H1 (cell line): Measurements from ENCODE around the gene MUS81.

Source experiments
- CBX5 ChIP-seq: fragments of 300-800, 300-1000 bp; sonication (generic); IDR thresholded peaks from 2 replicates; pipeline ENCODE4 v1.7.1; 2016; ENCODE audit warnings: antibody characterized with exemption, low read length, low read depth
- CEBPB ChIP-seq: IDR thresholded peaks from 2 replicates; pipeline ENCODE4 v1.6.1; 2012; ENCODE audit warnings: low read depth, low read length
- CREB1 ChIP-seq: IDR thresholded peaks from 2 replicates; pipeline ENCODE4 v1.6.1; 2012; ENCODE audit warnings: inconsistent platforms
- CTCF ChIP-seq, 3 experiments: IDR thresholded peaks; 1 replicate in 2 of 3; 2 replicates in 1 of 3; pipeline versions ENCODE4 v1.5.1 to v1.6.1; 2011; ENCODE audit warnings: low read length in 3 of 3, mild to moderate bottlenecking in 3 of 3, inconsistent platforms in 2 of 3, low read depth in 1 of 3, moderate library complexity in 1 of 3; ENCODE audit not compliant: insufficient read depth in 1 of 3; ENCODE audit errors: control extremely low read depth in 1 of 3
- EP300 ChIP-seq, 2 experiments: IDR thresholded peaks; 1 replicate in 1 of 2; 2 replicates in 1 of 2; pipeline ENCODE4 v1.6.1; 2011 to 2012; ENCODE audit warnings: low read depth in 2 of 2, low read length in 2 of 2, mild to moderate bottlenecking in 2 of 2, borderline replicate concordance in 1 of 2, inconsistent platforms in 1 of 2, moderate library complexity in 1 of 2
- EZH2 ChIP-seq: fragments of 200-600 bp; sonication (generic); IDR thresholded peaks from 2 replicates; pipeline ENCODE4 v1.7.1; 2012; ENCODE audit warnings: low read depth, mild to moderate bottlenecking, moderate library complexity, low read length, inconsistent platforms; ENCODE audit not compliant: severe bottlenecking
- HDAC6 ChIP-seq: IDR thresholded peaks from one replicate; pipeline ENCODE4 v1.7.1; 2012; ENCODE audit warnings: low read depth, mild to moderate bottlenecking, inconsistent platforms, low read length, moderate library complexity
- JUN ChIP-seq: IDR thresholded peaks from 2 replicates; pipeline ENCODE4 v1.6.1; 2011; ENCODE audit warnings: low read depth, mild to moderate bottlenecking, improper control_type of control experiment, low read length
- POLR2A ChIP-seq, 2 experiments: IDR thresholded peaks; 1 replicate in 1 of 2; 2 replicates in 1 of 2; pipeline ENCODE4 v1.6.1; 2011; ENCODE audit warnings: low read depth in 2 of 2, low read length in 2 of 2, mild to moderate bottlenecking in 2 of 2; ENCODE audit errors: control extremely low read depth in 1 of 2
- POLR2AphosphoS5 ChIP-seq: IDR thresholded peaks from 2 replicates; pipeline ENCODE4 v1.6.1; 2011; ENCODE audit warnings: low read depth, low read length
- SIN3A ChIP-seq, 2 experiments: IDR thresholded peaks in 1 of 2; conservative IDR thresholded peaks in 1 of 2; 2 replicates each; pipeline ENCODE4 v1.6.1; 2011 to 2012; ENCODE audit warnings: low read length in 2 of 2, improper control_type of control experiment in 1 of 2, low read depth in 1 of 2, mild to moderate bottlenecking in 1 of 2
- TEAD4 ChIP-seq: IDR thresholded peaks from 2 replicates; pipeline ENCODE4 v1.6.1; 2012; ENCODE audit warnings: low read depth, low read length, inconsistent platforms, mixed read lengths
- YY1 ChIP-seq: IDR thresholded peaks from 2 replicates; pipeline ENCODE4 v1.6.1; 2011; ENCODE audit warnings: low read depth, mild to moderate bottlenecking, low read length

- TF ChIP-seq CTCF (IDR thresholded peaks at IDR 0.05; ENCODE audit: control extremely low read depth in 1 of 3, insufficient read depth in 1 of 3, low read depth in 1 of 3, low read length in 3 of 3) (no peak), POLR2A (IDR thresholded peaks at IDR 0.05; ENCODE audit: control extremely low read depth in 1 of 2, low read depth in 2 of 2, low read length in 2 of 2) (no peak), HDAC6 (no peak), CEBPB (no peak), SIN3A (conservative IDR thresholded peaks at IDR 0.05 in 1 of 2, IDR thresholded peaks at IDR 0.05 in 1 of 2; ENCODE audit: low read depth in 1 of 2, low read length in 2 of 2) (no peak), EP300 (IDR thresholded peaks at IDR 0.05; ENCODE audit: borderline replicate concordance in 1 of 2, low read depth in 2 of 2, low read length in 2 of 2) (no peak), CREB1 (no peak), EZH2 (no peak), YY1 (no peak), JUN (no peak), POLR2AphosphoS5 (no peak), TEAD4 (no peak), CBX5 (no peak)
Observed at GRCh38 chr11:65864706-65865471, 4.7 kb downstream of the MUS81 start.
